Measurements from ENCODE around the gene PTGR2. TPM values are rescaled to one million over a fixed set of nuclear protein-coding genes. Genes with fewer than 3 reads are reported as not detected.
"Not testable (repeated sequence)": the region's sequence is repeated elsewhere in the genome, so short reads cannot be mapped to it uniquely, and the experiment has no call there.

Gene PTGR2
- total RNA-seq, 1 experiment from 2014 or later = 6.7 TPM

DNA sequence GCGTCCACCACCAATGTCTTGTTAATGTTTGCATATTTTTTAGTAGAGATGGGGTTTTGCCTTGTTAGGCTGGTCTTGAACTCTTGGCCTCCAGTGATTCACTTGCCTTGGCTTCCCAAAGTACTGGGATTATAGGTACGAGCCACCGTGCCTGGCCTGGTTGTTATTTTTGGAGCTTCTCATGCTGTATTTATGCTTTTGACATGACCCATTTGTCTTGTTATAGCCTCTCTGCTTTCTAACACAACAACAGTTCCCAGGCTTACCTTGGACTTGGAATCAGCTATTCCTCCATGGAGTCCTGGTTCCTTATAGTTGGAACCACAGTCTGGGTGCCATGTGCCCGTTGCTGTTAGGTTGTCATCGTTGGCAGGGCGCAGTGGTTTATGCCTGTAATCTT is 64.7 kb downstream of the PTGR2 start:
- Histone ChIP-seq H4K20me1 (ENCODE audit: control insufficient read depth, insufficient read depth, insufficient read length) (no peaks in the 10 kb centered on the region), H3K14ac (ENCODE audit: insufficient read depth, low read length) (no peak overlapping the region), H3K23ac (ENCODE audit: insufficient read length, low read depth, low read length) (no peak overlapping the region), H2BK12ac (ENCODE audit: insufficient read length, low read depth, low read length) (no peak overlapping the region), H3K4me1 (ENCODE audit: insufficient read depth, low read length) (no peaks in the 10 kb centered on the region), H3K9ac (ENCODE audit: extremely low read depth, insufficient read length, low read length) (no peak overlapping the region), H3K27me3 (ENCODE audit: insufficient read depth, low read length) (no peaks in the 10 kb centered on the region), H3K23me2 (ENCODE audit: insufficient read length, low read depth, low read length, poor library complexity, severe bottlenecking) (no peaks in the 10 kb centered on the region), H3K56ac (ENCODE audit: insufficient read length, low read depth, low read length) (no peak overlapping the region), H2BK20ac (ENCODE audit: low read depth, low read length, poor library complexity, severe bottlenecking) (no peak overlapping the region), H3T11ph (ENCODE audit: low read length) (no peak overlapping the region), H4K91ac (ENCODE audit: insufficient read length, low read depth, low read length) (no peak overlapping the region), H3K27ac (ENCODE audit: insufficient read length, low read depth, low read length) (no peak overlapping the region), H3K18ac (ENCODE audit: insufficient read length, low read depth, low read length) (no peak overlapping the region), H3K79me2 (ENCODE audit: insufficient read depth, low read length) (no peaks in the 10 kb centered on the region; the same call in 1 of the 2 replicates), H4K5ac (ENCODE audit: insufficient read length, low read depth, low read length) (no peak overlapping the region), H2AK5ac (ENCODE audit: insufficient read length, low read length) (no peak overlapping the region), H3K79me1 (ENCODE audit: insufficient read depth, low read depth, low read length, poor library complexity, severe bottlenecking) (peaks cover 3% of the 10 kb centered on the region), H4K8ac (replicated peaks; ENCODE audit: insufficient read length, low read depth, low read length) (no peak overlapping the region), H3K9me3 (ENCODE audit: control insufficient read depth, low read depth, low read length) (no peaks in the 10 kb centered on the region), H3K4ac (ENCODE audit: low read depth, low read length) (no peak overlapping the region), H2BK15ac (ENCODE audit: low read depth, low read length) (no peak overlapping the region), H2BK5ac (ENCODE audit: insufficient read length, low read length) (no peak overlapping the region), H2AFZ (ENCODE audit: low read length) (no peak overlapping the region), H2BK120ac (ENCODE audit: low read depth, low read length, poor library complexity, severe bottlenecking) (no peak overlapping the region), H3K4me2 (ENCODE audit: insufficient read depth, insufficient read length, low read length) (no peak overlapping the region)
- Mint-ChIP-seq H3K27ac (peak overlapping the region in 2 of 3 experiments; percentile 32 to 50; a peak in 1 of 7 replicates), H3K9me3 (peaks cover 3 to 4% of the 10 kb centered on the region in 2 experiments; a peak in 2 of 5 replicates), H3K4me3 (no peak overlapping the region), H3K36me3 (ENCODE audit: insufficient read depth in 1 of 3, low read depth in 3 of 3) (peaks cover 15 to 51% (median 28%) of the 10 kb centered on the region in 3 experiments; a peak in 6 of 7 replicates), H3K4me1 (no peaks in the 10 kb centered on the region), H3K27me3 (ENCODE audit: low read depth) (no peaks in the 10 kb centered on the region)
- no peak for DNase-seq
- TF ChIP-seq, protein P1, sequence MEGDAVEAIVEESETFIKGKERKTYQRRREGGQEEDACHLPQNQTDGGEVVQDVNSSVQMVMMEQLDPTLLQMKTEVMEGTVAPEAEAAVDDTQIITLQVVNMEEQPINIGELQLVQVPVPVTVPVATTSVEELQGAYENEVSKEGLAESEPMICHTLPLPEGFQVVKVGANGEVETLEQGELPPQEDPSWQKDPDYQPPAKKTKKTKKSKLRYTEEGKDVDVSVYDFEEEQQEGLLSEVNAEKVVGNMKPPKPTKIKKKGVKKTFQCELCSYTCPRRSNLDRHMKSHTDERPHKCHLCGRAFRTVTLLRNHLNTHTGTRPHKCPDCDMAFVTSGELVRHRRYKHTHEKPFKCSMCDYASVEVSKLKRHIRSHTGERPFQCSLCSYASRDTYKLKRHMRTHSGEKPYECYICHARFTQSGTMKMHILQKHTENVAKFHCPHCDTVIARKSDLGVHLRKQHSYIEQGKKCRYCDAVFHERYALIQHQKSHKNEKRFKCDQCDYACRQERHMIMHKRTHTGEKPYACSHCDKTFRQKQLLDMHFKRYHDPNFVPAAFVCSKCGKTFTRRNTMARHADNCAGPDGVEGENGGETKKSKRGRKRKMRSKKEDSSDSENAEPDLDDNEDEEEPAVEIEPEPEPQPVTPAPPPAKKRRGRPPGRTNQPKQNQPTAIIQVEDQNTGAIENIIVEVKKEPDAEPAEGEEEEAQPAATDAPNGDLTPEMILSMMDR (conservative IDR thresholded peaks at IDR 0.05) = no peak
- no CpG with 5 or more reads among the region's 6 CpGs for WGBS (ENCODE audit: extremely low coverage, insufficient read length, low lambda C conversion rate)

GRCh38 chr14:73919457-73919856 is 67.8 kb downstream of the PTGR2 start:
- not testable (repeated sequence) for H3K14ac ChIP-seq (ENCODE audit: insufficient read depth, low read length); H2BK120ac ChIP-seq (ENCODE audit: low read depth, low read length, poor library complexity, severe bottlenecking); H3K9me3 ChIP-seq (ENCODE audit: control insufficient read depth, low read depth, low read length); H3K4me2 ChIP-seq (ENCODE audit: insufficient read depth, insufficient read length, low read length); H3K79me2 ChIP-seq (ENCODE audit: insufficient read depth, low read length); H3K23ac ChIP-seq (ENCODE audit: insufficient read length, low read depth, low read length); H3K18ac ChIP-seq (ENCODE audit: insufficient read length, low read depth, low read length); DNase-seq; H2BK20ac ChIP-seq (ENCODE audit: low read depth, low read length, poor library complexity, severe bottlenecking); H3K4me3 Mint-ChIP-seq; H2BK5ac ChIP-seq (ENCODE audit: insufficient read length, low read length); H3K56ac ChIP-seq (ENCODE audit: insufficient read length, low read depth, low read length); H3K4me1 Mint-ChIP-seq; H4K5ac ChIP-seq (ENCODE audit: insufficient read length, low read depth, low read length); H3K27ac ChIP-seq (ENCODE audit: insufficient read length, low read depth, low read length); H3K79me1 ChIP-seq (ENCODE audit: insufficient read depth, low read depth, low read length, poor library complexity, severe bottlenecking); H4K20me1 ChIP-seq (ENCODE audit: control insufficient read depth, insufficient read depth, insufficient read length); H2BK12ac ChIP-seq (ENCODE audit: insufficient read length, low read depth, low read length); H2BK15ac ChIP-seq (ENCODE audit: low read depth, low read length); H3K4me1 ChIP-seq (ENCODE audit: insufficient read depth, low read length); H3K9ac ChIP-seq (ENCODE audit: extremely low read depth, insufficient read length, low read length); H3K9me3 Mint-ChIP-seq; H2AK5ac ChIP-seq (ENCODE audit: insufficient read length, low read length); H4K91ac ChIP-seq (ENCODE audit: insufficient read length, low read depth, low read length); H3K27me3 ChIP-seq (ENCODE audit: insufficient read depth, low read length); H3K4ac ChIP-seq (ENCODE audit: low read depth, low read length); H3K27ac Mint-ChIP-seq; H4K8ac ChIP-seq (replicated peaks; ENCODE audit: insufficient read length, low read depth, low read length); H3K27me3 Mint-ChIP-seq (ENCODE audit: low read depth); H3K23me2 ChIP-seq (ENCODE audit: insufficient read length, low read depth, low read length, poor library complexity, severe bottlenecking); H2AFZ ChIP-seq (ENCODE audit: low read length); H3T11ph ChIP-seq (ENCODE audit: low read length)
- no CpG with 5 or more reads among the region's 2 CpGs for WGBS (ENCODE audit: extremely low coverage, insufficient read length, low lambda C conversion rate)
- peaks cover 2 to 52% (median 30%) of the 10 kb centered on the region in 3 experiments; a peak in 6 of 7 replicates for H3K36me3 Mint-ChIP-seq (ENCODE audit: insufficient read depth in 1 of 3, low read depth in 3 of 3)
